Lung (tissue), 12 donors: ENCODE measurements around the gene OTULIN. TPM values are rescaled to one million over a fixed set of nuclear protein-coding genes. Genes with fewer than 3 reads are reported as not detected.

ENCODE experiments used
- ATAC-seq: fragments of 200-7000 bp; cut with Tn5 transposase; one replicate; pipeline ENCODE4 v1.9.1; 2020; ENCODE audit warnings: moderate number of reproducible peaks; ENCODE audit not compliant: insufficient read depth, low FRiP score
- DNase-seq, 3 donors: peaks; one replicate each; pipeline ENCODE4 v3.0.0-alpha.2; 2013 to 2017
- H3K27ac ChIP-seq, 2 donors: one replicate each; pipeline ENCODE4 v1.5.1; 2013; ENCODE audit warnings: mild to moderate bottlenecking in 2 of 2, moderate library complexity in 2 of 2, control low read depth in 1 of 2, inconsistent platforms in 1 of 2, low read depth in 1 of 2, low read length in 1 of 2
- H3K27me3 ChIP-seq, 3 donors: one replicate each; pipeline ENCODE4 v1.5.1; 2013; ENCODE audit warnings: low read length in 2 of 3; ENCODE audit not compliant: control insufficient read depth in 3 of 3, insufficient read depth in 3 of 3
- H3K36me3 ChIP-seq, 4 donors: one replicate each; pipeline ENCODE4 v1.5.1; 2013; ENCODE audit warnings: low read length in 4 of 4, mild to moderate bottlenecking in 1 of 4, moderate library complexity in 1 of 4; ENCODE audit not compliant: control insufficient read depth in 4 of 4, insufficient read depth in 4 of 4
- H3K4me1 ChIP-seq, 5 donors: one replicate each; pipeline ENCODE4 v1.5.1; 2013; ENCODE audit warnings: low read length in 5 of 5, mild to moderate bottlenecking in 2 of 5, moderate library complexity in 1 of 5; ENCODE audit not compliant: control insufficient read depth in 5 of 5, insufficient read depth in 5 of 5
- H3K4me3 ChIP-seq: one replicate; pipeline ENCODE4 v1.5.1; 2013; ENCODE audit warnings: mild to moderate bottlenecking, control low read depth, moderate library complexity
- H3K9ac ChIP-seq, 2 donors: one replicate each; pipeline ENCODE4 v1.5.1; 2013; ENCODE audit warnings: low read length in 2 of 2, control low read depth in 1 of 2; ENCODE audit not compliant: insufficient read depth in 1 of 2
- H3K9me3 ChIP-seq, 4 donors: one replicate each; pipeline ENCODE4 v1.5.1; 2013; ENCODE audit warnings: low read length in 3 of 4, mild to moderate bottlenecking in 1 of 4, moderate library complexity in 1 of 4; ENCODE audit not compliant: control insufficient read depth in 4 of 4, insufficient read depth in 3 of 4
- WGBS, 2 donors: extraction: QIAGEN DNeasy Blood & Tissue Kit; methylation state at CpG; one replicate each; pipeline ENCODE4 v1.1.7; 2013; 5-methylcytosine and 5-hydroxymethylcytosine counted together
- polyA plus RNA-seq, 2 donors: library from polyadenylated mRNA; stranded (reverse); fragments of 200-250 nt; gene quantifications; one replicate each; pipeline ENCODE4 v1.2.1, GENCODE V29; 2013
- total RNA-seq, 2 donors: library from RNA; depleted of rRNA in 1 of 2; stranded (reverse); fragments of >200 nt in 1 of 2; gene quantifications; one replicate each; pipeline ENCODE4 v1.2.1, GENCODE V29; 2014 to 2021
- TF ChIP-seq, protein P1 (sequence below): IDR thresholded peaks from 2 replicates; pipeline ENCODE4 v1.5.1; 2012; ENCODE audit warnings: mild to moderate bottlenecking; ENCODE audit errors: control extremely low read depth, extremely low read depth
- donor health status: control.
- donor health status: control.
- donor health status: Bipolar disorder and iron deficiency.
- donor health status: healthy.
- donor health status: DM: yes; HTN: yes; CAD: no.

Gene OTULIN
- total and polyA plus RNA-seq, 4 donors, result 7.5 to 35.6 (median 21.9) TPM

DNA sequence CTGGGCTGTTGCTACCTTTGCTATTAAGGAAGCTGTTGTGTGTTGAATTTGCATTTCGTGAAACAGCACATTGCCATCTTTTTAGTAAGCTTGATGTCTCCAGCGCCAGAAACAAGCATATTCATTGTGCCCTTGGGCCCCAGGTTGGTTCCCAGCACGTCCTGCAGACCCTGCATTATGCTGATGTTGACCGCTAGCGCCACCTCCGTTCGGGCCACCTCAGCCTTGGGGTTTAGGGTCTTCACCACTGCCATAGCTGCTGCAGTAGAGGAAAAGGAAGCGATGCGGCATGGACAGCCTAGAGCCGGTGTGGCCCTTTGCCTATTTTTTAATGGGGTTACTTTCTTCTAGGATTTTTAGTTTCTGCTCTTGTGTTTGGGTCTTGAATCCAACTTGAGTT, 23.8 kb upstream of the OTULIN start:
- TF ChIP-seq, protein P1, sequence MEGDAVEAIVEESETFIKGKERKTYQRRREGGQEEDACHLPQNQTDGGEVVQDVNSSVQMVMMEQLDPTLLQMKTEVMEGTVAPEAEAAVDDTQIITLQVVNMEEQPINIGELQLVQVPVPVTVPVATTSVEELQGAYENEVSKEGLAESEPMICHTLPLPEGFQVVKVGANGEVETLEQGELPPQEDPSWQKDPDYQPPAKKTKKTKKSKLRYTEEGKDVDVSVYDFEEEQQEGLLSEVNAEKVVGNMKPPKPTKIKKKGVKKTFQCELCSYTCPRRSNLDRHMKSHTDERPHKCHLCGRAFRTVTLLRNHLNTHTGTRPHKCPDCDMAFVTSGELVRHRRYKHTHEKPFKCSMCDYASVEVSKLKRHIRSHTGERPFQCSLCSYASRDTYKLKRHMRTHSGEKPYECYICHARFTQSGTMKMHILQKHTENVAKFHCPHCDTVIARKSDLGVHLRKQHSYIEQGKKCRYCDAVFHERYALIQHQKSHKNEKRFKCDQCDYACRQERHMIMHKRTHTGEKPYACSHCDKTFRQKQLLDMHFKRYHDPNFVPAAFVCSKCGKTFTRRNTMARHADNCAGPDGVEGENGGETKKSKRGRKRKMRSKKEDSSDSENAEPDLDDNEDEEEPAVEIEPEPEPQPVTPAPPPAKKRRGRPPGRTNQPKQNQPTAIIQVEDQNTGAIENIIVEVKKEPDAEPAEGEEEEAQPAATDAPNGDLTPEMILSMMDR, result no peak
- 77 to 84% methylated on average over 10 of the region's 10 CpGs for WGBS, 2 donors
- Histone ChIP-seq H3K27ac (no peak overlapping the region), H3K4me1 (no peaks in the 10 kb centered on the region), H3K4me3 (no peak overlapping the region), H3K9ac (no peak overlapping the region), H3K36me3 (no peaks in the 10 kb centered on the region), H3K9me3 (peaks cover 0 to 2% (median 0%) of the 10 kb centered on the region in 4 donors), H3K27me3 (no peaks in the 10 kb centered on the region)
- DNase-seq (no peak), ATAC-seq (no peak)

DNA sequence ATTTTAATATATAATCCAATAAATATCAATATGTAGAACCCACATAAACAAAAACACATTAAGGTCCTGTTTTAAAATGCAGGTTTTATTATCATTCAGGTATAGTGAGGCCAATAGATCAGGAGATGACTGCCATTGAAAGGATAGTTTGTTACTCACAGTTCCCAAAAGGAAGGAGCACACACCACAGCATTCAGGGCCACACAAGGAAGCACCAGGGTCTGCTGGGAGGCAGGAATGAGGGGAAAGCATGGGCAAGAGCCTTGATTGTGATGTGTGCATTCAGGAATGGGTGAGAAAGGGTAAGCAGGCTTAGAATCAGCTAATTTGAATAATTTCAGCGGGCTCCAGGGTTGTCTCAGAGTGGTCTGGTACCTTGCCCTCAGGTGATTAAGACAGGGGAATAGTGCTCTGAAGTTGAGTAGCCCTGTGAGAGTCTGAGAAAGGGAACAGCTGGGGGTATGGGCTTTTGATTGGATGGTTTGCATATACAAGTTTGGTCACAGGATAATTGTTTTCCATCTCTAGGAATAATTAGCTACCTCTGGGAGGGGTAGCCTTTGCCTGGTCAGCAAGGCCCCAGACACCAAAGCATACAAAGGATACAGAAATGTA, 19.8 kb upstream of the OTULIN start:
- no peaks in the 10 kb centered on the region for H3K4me1 ChIP-seq
- peaks cover 0 to 2% (median 0%) of the 10 kb centered on the region in 4 donors for H3K9me3 ChIP-seq
- H3K27me3 ChIP-seq, result no peaks in the 10 kb centered on the region
- H3K9ac ChIP-seq, result no peak overlapping the region
- no peak overlapping the region for H3K4me3 ChIP-seq
- DNase-seq (no peak), ATAC-seq (no peak)
- H3K36me3 ChIP-seq, result no peaks in the 10 kb centered on the region
- TF ChIP-seq, protein P1, result no peak
- H3K27ac ChIP-seq, result no peak overlapping the region
- 85 to 100% methylated on average over 1 of the region's 1 CpG for WGBS, 2 donors

DNA sequence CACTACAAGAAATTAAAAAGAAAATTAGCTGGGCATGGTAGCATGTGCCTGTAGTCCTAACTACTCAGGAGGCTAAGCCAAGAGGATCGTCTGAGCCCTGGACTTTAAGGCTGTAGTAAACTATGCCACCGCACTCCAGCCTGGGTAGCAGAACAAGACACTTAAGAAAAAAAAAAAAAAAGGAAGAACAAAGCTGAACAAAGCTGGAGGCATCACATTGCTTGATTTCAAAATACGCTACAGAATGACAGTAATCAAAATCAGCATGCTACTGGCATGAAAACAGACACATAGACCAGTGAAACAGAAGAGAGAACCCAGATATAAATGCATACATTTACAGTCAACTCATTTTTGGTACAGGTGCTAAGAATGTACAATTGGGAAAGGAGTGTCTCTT, 14.5 kb upstream of the OTULIN start:
- Histone ChIP-seq H3K9me3 (no peaks in the 10 kb centered on the region), H3K4me3 (no peak overlapping the region), H3K4me1 (no peaks in the 10 kb centered on the region), H3K9ac (no peak overlapping the region), H3K27me3 (peaks cover 0 to 2% (median 0%) of the 10 kb centered on the region in 3 donors), H3K27ac (no peak overlapping the region), H3K36me3 (no peaks in the 10 kb centered on the region)
- ATAC-seq, result no peak
- WGBS, 2 donors, result 79 to 82% methylated on average over 3 of the region's 3 CpGs
- TF ChIP-seq, protein P1, result no peak
- no peak for DNase-seq

DNA sequence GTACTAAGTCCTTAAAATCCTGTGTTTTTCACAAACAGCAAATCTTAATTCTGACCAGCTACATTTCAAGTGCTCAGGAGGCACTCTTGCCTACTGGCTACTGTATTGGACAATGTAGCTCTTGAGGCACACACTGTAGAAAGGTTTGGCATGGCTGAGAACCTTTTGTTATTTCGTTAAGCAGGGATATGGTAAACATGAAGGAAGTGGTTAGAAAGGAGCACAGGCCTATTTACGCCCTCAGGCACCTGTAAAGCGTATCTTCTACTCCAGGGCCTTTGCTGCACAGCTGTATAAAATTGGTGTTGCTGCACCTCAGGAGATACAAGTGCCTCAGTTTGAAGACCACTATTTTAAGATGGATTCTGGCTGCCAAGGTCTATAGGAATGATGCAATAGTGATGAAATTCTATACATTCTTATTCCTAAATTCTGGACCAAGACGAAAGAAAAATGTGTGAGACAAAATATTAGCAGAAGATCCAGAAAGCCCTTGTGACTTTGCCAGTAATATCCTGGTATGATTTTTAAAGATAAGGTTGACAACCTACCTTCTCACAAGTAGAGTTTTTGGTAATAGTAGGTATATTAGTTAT, 9.3 kb upstream of the OTULIN start:
- 47 to 60% methylated on average over 4 of the region's 4 CpGs for WGBS, 2 donors
- TF ChIP-seq, protein P1, result no peak
- DNase-seq (no peak), ATAC-seq (no peak)
- no peaks in the 10 kb centered on the region for H3K4me1 ChIP-seq
- H3K36me3 ChIP-seq, result no peaks in the 10 kb centered on the region
- peaks cover 0 to 1% (median 0%) of the 10 kb centered on the region in 3 donors for H3K27me3 ChIP-seq
- no peak overlapping the region for H3K4me3 ChIP-seq
- H3K9me3 ChIP-seq, result no peaks in the 10 kb centered on the region
- no peak overlapping the region for H3K27ac ChIP-seq
- no peak overlapping the region for H3K9ac ChIP-seq
